NCI-H345 (cell line): ENCODE data around the gene BLOC1S4.
"Not testable (repeated sequence)": the region's sequence is repeated elsewhere in the genome, so short reads cannot be mapped to it uniquely, and the experiment has no call there.

Experiments used
- DNase-seq: peaks from one replicate; lab custom pipeline; 2025; lab: John Stamatoyannopoulos, UW

The BLOC1S4 gene

GRCh38 chr4:6716018-6716911 lies at the start of gene BLOC1S4:
Gene BLOC1S4 (plus strand): TSS chr4:6716174. CDS start chr4:6716210, 36 bp downstream.
- peak; percentile 88 for DNase-seq

DNA sequence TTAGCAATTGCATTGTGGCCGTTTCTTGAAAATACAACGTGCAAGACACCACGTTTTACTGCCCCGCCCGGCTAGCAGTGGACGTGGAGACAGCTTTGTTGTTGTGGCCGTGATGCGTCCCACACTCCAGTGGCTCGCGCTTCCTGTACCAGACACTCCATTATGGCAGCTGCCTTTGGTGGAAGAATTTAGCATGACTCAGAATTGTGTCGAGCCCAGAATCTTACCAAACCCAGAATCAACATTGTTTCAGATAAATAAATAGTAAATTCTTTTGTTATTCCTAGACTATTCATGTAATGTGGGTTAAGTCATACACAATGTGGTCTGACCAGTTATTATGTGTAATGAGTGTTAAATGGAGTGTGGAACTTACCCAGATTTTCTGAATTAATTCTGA lies 47.6 kb upstream of the BLOC1S4 start:
- DNase-seq, result no peak

DNA sequence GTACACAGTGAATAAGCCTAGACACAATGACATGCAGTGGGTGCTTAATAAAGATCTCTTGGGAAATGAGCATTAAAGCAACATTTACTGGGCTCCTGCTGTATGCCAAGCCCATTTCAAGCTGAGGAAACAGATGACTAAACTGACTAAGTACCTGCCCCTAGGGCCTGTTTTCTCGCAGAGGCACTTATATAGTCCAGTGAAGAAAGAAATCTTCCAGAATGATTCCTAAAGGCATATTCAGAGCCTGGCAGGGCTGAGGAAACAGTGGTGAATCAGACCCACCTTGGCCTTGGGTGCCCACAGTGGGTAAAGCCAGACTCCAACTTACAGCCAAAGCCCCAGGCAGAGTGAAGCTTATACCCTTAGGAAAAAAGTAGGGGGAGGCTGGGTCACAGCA lies 44.3 kb upstream of the BLOC1S4 start:
- DNase-seq, result no peak

DNA sequence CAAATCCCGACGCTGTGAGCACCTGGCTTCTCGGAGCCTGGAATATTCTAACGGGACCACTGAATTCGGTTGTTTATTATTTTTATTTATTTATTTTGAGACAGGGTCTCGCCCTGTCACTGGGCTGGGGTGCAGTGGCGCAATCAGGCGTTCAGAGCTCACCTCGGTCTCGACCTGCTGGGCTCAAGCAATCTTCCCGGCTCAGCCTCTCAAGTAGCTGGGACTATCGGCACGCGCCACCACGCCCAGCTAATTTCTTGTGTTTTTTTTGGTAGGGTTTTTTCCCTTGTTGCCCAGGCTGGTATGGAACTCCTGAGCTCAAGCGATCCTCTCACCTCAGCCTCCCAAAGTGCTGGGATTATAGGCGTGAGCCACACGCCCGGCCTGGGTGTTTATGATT lies 43.8 kb upstream of the BLOC1S4 start:
- DNase-seq, result no peak

GRCh38 chr4:6672541-6673190 lies 43.3 kb upstream of the BLOC1S4 start:
- not testable (repeated sequence) for DNase-seq

DNA sequence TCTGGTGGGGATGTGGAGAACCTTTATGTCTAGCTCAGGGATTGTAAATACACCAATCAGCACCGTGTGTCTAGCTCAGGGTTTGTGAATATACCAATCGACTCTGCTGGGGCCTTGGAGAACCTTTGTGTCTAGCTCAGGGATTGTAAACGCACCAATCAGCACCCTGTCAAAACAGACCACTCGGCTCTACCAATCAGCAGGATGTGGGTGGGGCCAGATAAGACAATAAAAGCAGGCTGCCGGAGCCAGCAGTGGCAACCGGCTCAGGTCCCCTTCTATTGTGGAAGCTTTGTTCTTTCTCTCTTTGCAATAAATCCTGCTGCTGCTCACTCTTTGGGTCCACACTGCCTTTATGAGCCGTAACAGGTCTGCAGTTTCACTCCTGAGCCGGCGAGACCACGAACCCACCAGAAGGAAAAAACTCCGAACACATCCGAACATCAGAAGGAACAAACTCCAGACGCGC lies 42.7 kb upstream of the BLOC1S4 start:
- DNase-seq, result peak; percentile 44

- peak; percentile 93 for DNase-seq
These were observed 42.1 kb upstream of the BLOC1S4 start for GRCh38 chr4:6673660-6674499.

DNA sequence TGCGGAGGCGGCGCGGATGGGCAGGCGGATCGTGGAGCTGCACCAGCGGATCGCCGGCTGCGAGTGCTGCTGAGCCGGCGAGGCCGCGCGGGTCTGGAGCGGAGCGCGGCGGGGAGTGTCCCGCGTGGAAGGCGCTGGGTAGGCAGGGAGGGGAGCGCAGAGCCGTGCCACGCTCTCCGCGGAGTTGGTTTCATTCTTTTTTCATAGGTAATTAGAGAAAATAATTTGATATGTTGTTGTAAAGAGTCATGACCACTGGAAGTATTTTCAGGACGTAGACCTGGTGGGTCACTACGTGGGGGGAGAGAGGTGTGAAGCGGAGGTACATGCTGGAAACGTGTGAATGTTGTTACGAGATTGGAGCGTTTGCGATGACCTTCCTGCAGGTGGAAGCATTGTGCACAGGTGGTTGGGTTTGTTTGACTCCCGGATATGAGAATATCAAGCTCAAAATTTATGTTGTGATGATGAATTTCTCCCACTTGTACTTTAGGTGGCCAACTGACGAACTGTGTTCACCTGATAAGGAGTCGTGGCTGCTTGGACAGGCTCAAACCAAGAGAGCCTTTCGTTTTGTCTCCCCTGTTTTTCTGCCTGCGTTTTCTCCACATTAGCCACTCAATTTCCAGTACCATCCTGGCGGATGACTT lies 41.3 kb upstream of the BLOC1S4 start:
- peak; percentile 34 for DNase-seq

DNA sequence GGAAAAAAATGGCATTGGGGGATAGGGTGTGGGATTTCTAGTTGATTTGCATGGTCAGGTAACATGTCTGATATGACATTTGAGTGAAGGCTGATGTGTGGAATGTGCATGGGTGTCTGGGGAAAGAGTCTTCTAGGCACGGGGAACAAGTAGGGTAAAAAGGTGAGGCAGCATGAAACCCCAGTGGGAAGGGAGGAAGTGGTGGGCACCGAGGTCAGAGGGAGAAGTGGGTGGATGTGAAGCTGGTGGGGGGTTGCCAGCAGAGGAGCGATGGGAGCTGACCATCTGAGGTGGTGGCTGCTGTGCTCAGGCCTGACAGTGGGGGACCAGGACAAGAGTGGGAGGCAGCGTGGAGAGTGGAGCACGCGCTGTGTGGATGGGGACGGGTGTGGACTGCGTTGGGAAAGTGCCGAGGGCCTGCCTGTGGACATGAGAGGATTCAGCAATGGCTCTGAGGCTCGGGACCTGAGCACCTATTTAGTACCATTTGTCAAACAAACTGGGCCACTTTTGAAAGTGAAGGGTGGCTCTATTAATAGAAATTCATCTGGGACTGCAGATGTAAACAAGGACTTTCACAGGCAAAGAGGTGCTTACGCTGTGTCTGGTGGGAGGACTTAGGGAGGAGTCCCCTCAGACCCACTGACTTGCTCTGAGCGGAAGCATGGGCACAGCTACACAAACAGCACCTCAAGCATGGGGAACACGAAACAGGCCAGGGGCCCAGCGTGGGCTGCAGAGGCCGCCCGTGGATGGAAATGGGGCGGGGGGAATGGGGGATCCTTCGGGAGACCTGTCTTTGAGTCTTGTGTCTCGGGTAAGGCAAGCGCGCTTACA lies 39.0 kb upstream of the BLOC1S4 start:
- DNase-seq, result no peak

- no peak for DNase-seq
These were observed 35.5 kb upstream of the BLOC1S4 start for GRCh38 chr4:6680372-6681034.

DNA sequence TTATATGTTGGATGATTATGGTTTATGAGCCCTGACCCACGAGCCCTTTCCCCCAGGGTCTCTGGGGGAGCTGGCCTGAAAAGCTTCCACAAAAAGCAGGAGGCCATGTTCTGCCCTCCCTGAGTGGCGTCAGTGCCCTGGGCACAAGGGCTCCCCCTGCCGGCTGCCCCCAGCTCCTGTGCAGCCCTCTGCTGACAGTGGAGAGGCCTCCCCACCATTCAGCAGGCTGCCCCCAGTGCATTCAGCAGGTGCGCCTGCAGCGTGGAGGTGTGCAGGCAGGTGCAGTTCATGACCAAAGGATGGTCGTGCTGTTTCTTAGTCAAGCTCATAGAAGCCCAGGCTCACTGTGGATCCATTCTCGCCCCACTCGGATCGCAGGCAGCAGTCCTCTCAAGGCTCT lies 34.8 kb upstream of the BLOC1S4 start:
- no peak for DNase-seq

GRCh38 chr4:6682862-6683590 lies 32.9 kb upstream of the BLOC1S4 start:
- DNase-seq, result no peak

DNA sequence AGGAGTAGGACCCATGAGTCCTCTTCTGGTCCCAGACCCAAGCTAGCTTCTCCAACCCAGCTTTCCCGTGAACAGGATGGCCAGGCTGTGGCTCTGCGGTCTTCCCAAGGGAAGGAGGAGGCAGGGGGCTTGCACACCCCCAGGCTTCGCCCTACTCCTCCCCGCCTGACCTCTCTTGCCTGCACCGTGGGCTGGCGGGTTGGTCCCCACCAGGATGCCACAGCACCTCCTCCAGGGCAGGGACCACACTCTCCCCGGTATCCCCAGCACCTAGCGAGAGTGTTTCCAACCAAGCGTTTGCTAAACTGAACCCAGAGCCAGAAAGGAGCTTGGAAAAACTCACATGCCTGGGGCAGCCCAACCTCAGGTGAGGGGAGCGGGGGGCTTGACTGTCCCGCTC lies 31.3 kb upstream of the BLOC1S4 start:
- DNase-seq, result no peak

DNA sequence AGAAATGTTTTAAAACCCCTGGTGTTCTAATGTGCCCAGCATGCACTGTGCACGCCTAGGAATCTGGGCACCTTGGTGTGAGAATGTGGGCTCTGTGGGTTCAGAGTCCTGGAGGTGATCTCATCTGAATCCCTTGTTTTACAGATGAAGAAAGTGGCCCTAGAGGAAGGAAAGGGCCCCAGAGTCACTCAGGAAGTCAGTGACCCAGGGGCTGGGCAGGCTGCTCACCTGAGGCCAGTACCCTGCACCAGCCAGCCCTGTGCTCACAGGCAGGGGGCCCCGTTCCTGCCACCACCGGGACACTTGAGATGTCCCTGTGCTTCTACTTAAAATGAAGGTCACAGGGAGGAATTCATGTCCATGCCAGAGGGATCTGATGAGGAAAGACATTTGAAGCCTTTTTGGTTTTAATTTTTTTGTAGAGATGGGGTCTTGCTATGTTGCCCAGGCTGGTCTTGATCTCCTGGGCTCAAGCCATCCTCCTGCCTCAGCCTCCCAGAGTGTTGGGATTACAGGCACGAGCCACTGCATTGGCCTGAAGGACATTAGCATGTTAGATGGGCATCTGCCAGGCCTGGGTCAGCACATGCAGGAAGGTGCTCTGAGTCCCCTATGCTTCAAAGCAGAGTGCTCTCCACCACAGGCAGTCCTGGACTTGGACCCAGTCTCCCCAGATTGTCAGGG lies 29.7 kb upstream of the BLOC1S4 start:
- DNase-seq, result no peak

GRCh38 chr4:6687947-6688878 lies 27.8 kb upstream of the BLOC1S4 start:
- DNase-seq, result peak; percentile 65

DNA sequence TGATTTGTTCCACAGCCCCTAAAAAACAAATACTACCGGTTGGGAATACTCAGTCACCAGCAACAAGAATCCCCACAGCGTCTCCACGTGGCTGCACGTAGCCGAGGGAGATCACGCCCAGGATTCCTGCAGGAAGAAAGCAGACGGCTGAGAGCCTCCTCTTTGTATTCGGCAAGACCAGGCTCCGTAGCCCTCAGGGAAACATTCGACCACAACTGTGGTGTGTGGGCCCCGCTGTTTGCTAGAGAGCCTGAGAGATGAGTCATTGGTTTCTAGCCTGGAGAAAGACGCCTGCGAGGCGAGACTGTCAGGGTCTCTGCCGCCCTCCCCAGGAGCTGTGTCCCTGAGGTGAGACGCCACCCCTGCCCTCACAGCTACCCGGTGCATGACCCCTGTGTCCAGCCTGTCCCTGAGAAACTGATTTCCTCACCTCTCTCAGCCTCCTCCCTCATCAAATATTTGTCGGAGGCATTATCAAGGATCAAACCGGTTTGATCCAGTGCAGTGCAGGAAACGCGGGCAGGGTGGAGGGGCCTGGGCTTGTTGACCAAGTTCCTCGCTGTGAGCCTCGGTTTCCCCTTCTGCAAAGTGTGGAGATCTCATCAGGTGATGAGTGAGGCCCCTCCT lies 27.0 kb upstream of the BLOC1S4 start:
- no peak for DNase-seq

DNA sequence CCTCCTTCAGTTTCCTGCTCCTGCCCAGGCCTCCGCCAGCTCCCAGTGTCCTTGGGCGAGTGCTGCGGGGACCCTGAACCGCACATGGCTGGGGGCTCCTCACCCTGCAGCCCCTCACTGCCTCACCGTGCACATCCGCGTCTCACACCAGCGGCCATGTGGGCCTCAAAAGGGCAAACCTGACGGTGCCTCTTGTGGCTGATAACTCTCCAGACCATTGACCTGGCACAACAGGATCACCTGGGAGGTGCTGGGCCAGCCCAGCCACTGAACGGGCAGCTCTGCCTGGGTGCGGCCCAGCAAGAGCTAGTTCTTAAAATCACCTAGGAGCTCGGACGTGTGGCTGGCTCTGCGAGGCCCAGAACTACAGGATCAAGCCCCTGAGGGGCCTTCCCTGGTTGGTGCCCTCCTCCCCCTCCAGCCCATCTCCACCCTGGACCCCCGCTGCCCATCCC lies 26.4 kb upstream of the BLOC1S4 start:
- no peak for DNase-seq
